Effector CD8-positive, alpha-beta T cell (primary cell): Measurements from ENCODE around the gene DAP3.

Source experiments
- DNase-seq: peaks from one replicate; lab custom pipeline; 2025; lab: John Stamatoyannopoulos, UW

Gene DAP3

GRCh38 chr1:155776414-155776813, 87.5 kb downstream of the DAP3 start:
- DNase-seq, result no peak

- DNase-seq, result no peak
These were observed 88.7 kb downstream of the DAP3 start for GRCh38 chr1:155777582-155777981.
